GM23248 (cell line): ENCODE measurements around the gene NR2F1. TPM values are rescaled to one million over a fixed set of nuclear protein-coding genes. Genes with fewer than 3 reads are reported as not detected.

Experiments
- DNase-seq: peaks from one replicate; pipeline ENCODE4 v3.0.0-alpha.2; 2015
- H2AFZ ChIP-seq: fragments of 200-600 bp; sonication (generic); 2 replicates; pipeline ENCODE4 v1.6.1; 2016; ENCODE audit warnings: antibody characterized with exemption
- H3F3A ChIP-seq: fragments of 200-600 bp; sonication (generic); 2 replicates; pipeline ENCODE4 v1.6.1; 2016; ENCODE audit warnings: mild to moderate bottlenecking, antibody characterized with exemption, mixed run types; ENCODE audit not compliant: insufficient read depth
- H3K27ac ChIP-seq: fragments of 200-600 bp; sonication (generic); 2 replicates; pipeline ENCODE4 v1.5.1; 2016; ENCODE audit warnings: mild to moderate bottlenecking
- H3K27me3 ChIP-seq: fragments of 200-600 bp; sonication (generic); replicated peaks from 2 replicates; pipeline ENCODE4 v1.6.1; 2016; ENCODE audit warnings: mild to moderate bottlenecking; ENCODE audit not compliant: insufficient read depth
- H3K36me3 ChIP-seq: fragments of 200-600 bp; sonication (generic); 2 replicates; pipeline ENCODE4 v1.6.1; 2016; ENCODE audit warnings: low read depth, mild to moderate bottlenecking
- H3K4me1 ChIP-seq: fragments of 200-600 bp; sonication (generic); 2 replicates; pipeline ENCODE4 v1.6.1; 2016; ENCODE audit warnings: mild to moderate bottlenecking; ENCODE audit not compliant: insufficient read depth
- H3K4me2 ChIP-seq: fragments of 200-600 bp; sonication (generic); one replicate; pipeline ENCODE4 v1.6.1; 2016; ENCODE audit warnings: mild to moderate bottlenecking; ENCODE audit not compliant: unreplicated experiment
- H3K4me3 ChIP-seq: fragments of 200-600 bp; sonication (generic); 2 replicates; pipeline ENCODE4 v1.5.1; 2016; ENCODE audit warnings: mild to moderate bottlenecking
- H3K79me2 ChIP-seq: fragments of 200-600 bp; sonication (generic); 2 replicates; pipeline ENCODE4 v1.6.1; 2016; ENCODE audit warnings: mild to moderate bottlenecking; ENCODE audit not compliant: insufficient read depth
- H3K9ac ChIP-seq: fragments of 200-600 bp; sonication (generic); 2 replicates; pipeline ENCODE4 v1.6.1; 2016; ENCODE audit warnings: mild to moderate bottlenecking
- H3K9me2 ChIP-seq: fragments of 200-600 bp; sonication (generic); 2 replicates; pipeline ENCODE4 v1.6.1; 2016; ENCODE audit warnings: mixed run types, mild to moderate bottlenecking, moderate library complexity; ENCODE audit not compliant: insufficient read depth
- H3K9me3 ChIP-seq: fragments of 200-600 bp; sonication (generic); one replicate; pipeline ENCODE4 v1.6.1; 2017; ENCODE audit warnings: low read depth
- H4K20me1 ChIP-seq: fragments of 200-600 bp; sonication (generic); 2 replicates; pipeline ENCODE4 v1.6.0; 2016; ENCODE audit not compliant: insufficient read depth
- EZH2 ChIP-seq: fragments of 200-600 bp; sonication (generic); IDR thresholded peaks from 2 replicates; pipeline ENCODE4 v1.6.1; 2018; ENCODE audit warnings: antibody characterized with exemption, mild to moderate bottlenecking; ENCODE audit not compliant: insufficient read depth, poor library complexity, severe bottlenecking
- EZH2phosphoT487 ChIP-seq: fragments of 200-600 bp; sonication (generic); IDR thresholded peaks from 2 replicates; pipeline ENCODE4 v1.6.1; 2018; ENCODE audit warnings: antibody characterized with exemption, moderate library complexity, mild to moderate bottlenecking, low read depth; ENCODE audit not compliant: insufficient read depth
- WGBS, 2 experiments: methylation state at CpG; one replicate each; pipeline ENCODE4 v1.1.6; 2015 to 2017; ENCODE audit warnings: low lambda C conversion rate in 2 of 2, low coverage in 1 of 2; ENCODE audit errors: missing lambda C conversion rate in 2 of 2; 5-methylcytosine and 5-hydroxymethylcytosine counted together
- in situ Hi-C: fragments of 300-500 bp; cut with MboI; formaldehyde crosslinking; loops from 2 replicates; pipeline ENCODE4 v1.15.0; 2020
- polyA plus RNA-seq: library from polyadenylated mRNA; unstranded; fragments of >200 nt; fragmentation: Nextera tagmentation; extraction: Ambion mirVana; gene quantifications from 2 replicates; pipeline ENCODE4 v1.2.1, GENCODE V29; 2016
- total RNA-seq: library from RNA; depleted of rRNA; stranded (reverse); fragments of >200 nt; shearing (Covaris generic); gene quantifications from 2 replicates; pipeline ENCODE4 v1.2.3, GENCODE V29; 2014

NR2F1 gene
- total and polyA plus RNA-seq, 2 experiments from 2014 or later: 5.6 to 14.3 TPM

DNA sequence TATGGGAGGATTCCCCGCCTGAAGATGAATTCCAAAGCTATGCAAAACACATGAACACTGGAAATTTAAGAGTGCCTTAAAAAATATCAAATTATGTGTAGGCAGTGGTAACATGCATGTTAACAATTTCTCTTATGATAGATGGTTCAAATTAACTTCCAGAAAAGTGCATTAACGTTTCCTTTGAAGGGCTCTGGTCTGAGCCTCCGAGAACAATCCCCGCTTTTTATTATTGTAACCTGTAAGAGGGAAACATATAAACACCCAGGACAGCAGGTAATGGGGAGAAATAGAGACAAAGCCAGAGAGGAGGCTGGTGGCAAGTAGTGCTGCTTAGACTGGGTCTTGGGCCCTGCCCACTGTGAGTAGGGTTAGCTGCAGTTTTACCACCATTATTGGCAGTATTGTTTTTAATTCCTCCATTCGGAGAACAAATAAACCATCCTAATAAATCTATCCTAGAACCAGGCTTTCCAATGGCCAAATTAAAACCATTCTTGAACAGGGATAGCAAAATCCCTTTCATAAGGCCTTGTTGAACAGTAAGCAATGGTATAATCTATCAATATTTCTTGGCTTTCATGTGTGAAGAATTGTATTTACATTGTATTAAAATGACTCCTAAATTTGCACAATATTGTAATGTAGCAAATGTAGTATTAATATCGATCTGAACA, 6.3 kb downstream of the NR2F1 start:
- Histone ChIP-seq H3K27ac (no peak overlapping the region), H3K9me2 (no peaks in the 10 kb centered on the region), H3K4me2 (no peak overlapping the region), H3K9ac (no peak overlapping the region), H3K36me3 (peaks cover 7% of the 10 kb centered on the region), H3K79me2 (peaks cover 62% of the 10 kb centered on the region), H3K4me3 (no peak overlapping the region), H2AFZ (no peak overlapping the region), H3K27me3 (no peaks in the 10 kb centered on the region), H3K4me1 (peaks cover 18% of the 10 kb centered on the region; the same call in 1 of the 2 replicates), H3K9me3 (no peaks in the 10 kb centered on the region), H4K20me1 (no peaks in the 10 kb centered on the region), H3F3A (no peaks in the 10 kb centered on the region)
- WGBS, 2 experiments: 94% methylated on average over 6 of the region's 6 CpGs
- in situ Hi-C loops: loop anchor here (10.0 to 25.0 kb wide), 2 partner anchors 326 to 1277 kb away; no protein-coding TSS in a partner anchor
- TF ChIP-seq EZH2: no peak
- TF ChIP-seq EZH2phosphoT487: no peak
- no peak for DNase-seq

DNA sequence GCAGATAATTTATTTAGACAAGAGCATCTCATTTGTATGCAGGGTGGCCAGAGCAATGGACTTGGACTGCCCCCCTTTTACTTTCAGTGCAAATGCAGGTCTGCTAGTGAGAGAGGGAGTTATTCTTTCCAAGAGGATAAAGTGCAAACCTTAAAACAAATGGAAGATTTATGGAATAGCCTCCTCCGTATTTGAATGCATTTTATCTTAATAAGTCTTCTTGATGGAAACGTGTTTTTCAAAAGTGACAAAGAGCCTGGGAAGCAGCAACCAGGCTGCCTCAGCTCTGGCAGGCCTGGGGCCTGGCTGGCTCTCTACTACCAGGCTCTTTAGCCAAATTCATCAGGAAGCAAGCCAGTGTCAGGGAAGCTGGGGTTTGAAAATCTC, 6.8 kb downstream of the NR2F1 start:
- Histone ChIP-seq H3K4me3 (no peak overlapping the region), H3F3A (no peaks in the 10 kb centered on the region), H3K27ac (no peak overlapping the region), H2AFZ (no peak overlapping the region), H3K4me1 (peaks cover 18% of the 10 kb centered on the region; the same call in 1 of the 2 replicates), H3K27me3 (no peaks in the 10 kb centered on the region), H3K4me2 (no peak overlapping the region), H3K9ac (no peak overlapping the region), H3K9me3 (no peaks in the 10 kb centered on the region), H4K20me1 (no peaks in the 10 kb centered on the region), H3K9me2 (no peaks in the 10 kb centered on the region), H3K79me2 (peaks cover 62% of the 10 kb centered on the region), H3K36me3 (peaks cover 11% of the 10 kb centered on the region)
- in situ Hi-C loops: loop anchor here (10.0 to 25.0 kb wide), 2 partner anchors 325 to 1278 kb away; no protein-coding TSS in a partner anchor
- DNase-seq: no peak
- no peak for TF ChIP-seq EZH2phosphoT487
- no peak for TF ChIP-seq EZH2
- WGBS, 2 experiments: 74 to 80% methylated on average over 2 of the region's 2 CpGs

DNA sequence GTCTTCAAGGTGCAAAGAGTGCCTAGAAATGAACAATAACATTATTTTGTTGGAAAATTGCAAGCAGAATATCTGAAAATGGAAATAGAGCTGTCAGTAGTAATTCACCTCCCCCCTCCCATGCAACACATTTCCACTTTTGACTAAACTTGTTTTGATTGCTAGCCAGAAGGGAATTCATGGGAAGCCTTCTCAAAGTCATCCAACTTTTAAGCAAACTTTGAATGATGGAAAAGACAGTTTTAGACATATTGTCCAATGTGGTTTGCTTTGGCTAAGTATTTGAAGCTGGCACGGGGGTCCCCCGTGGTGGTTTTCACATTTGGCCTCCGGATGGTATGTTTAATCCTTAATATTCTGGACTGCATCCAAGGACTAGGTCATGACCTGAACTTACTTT, 7.5 kb downstream of the NR2F1 start:
- peaks cover 11% of the 10 kb centered on the region for H3K36me3 ChIP-seq
- 77 to 79% methylated on average over 3 of the region's 3 CpGs for WGBS, 2 experiments
- no peak for TF ChIP-seq EZH2phosphoT487
- in situ Hi-C loops: loop anchor here (25.0 kb wide), 1 partner anchor 1278 kb away; no protein-coding TSS in a partner anchor
- H2AFZ ChIP-seq: no peak overlapping the region
- no peaks in the 10 kb centered on the region for H3F3A ChIP-seq
- no peaks in the 10 kb centered on the region for H3K9me2 ChIP-seq
- H3K27ac ChIP-seq: no peak overlapping the region
- no peaks in the 10 kb centered on the region for H3K27me3 ChIP-seq
- no peak for DNase-seq
- H3K4me1 ChIP-seq: peaks cover 18% of the 10 kb centered on the region; the same call in 1 of the 2 replicates
- H3K9ac ChIP-seq: no peak overlapping the region
- peaks cover 58% of the 10 kb centered on the region for H3K79me2 ChIP-seq
- H3K4me3 ChIP-seq: no peak overlapping the region
- H4K20me1 ChIP-seq: no peaks in the 10 kb centered on the region
- H3K4me2 ChIP-seq: no peak overlapping the region
- H3K9me3 ChIP-seq: no peaks in the 10 kb centered on the region

DNA sequence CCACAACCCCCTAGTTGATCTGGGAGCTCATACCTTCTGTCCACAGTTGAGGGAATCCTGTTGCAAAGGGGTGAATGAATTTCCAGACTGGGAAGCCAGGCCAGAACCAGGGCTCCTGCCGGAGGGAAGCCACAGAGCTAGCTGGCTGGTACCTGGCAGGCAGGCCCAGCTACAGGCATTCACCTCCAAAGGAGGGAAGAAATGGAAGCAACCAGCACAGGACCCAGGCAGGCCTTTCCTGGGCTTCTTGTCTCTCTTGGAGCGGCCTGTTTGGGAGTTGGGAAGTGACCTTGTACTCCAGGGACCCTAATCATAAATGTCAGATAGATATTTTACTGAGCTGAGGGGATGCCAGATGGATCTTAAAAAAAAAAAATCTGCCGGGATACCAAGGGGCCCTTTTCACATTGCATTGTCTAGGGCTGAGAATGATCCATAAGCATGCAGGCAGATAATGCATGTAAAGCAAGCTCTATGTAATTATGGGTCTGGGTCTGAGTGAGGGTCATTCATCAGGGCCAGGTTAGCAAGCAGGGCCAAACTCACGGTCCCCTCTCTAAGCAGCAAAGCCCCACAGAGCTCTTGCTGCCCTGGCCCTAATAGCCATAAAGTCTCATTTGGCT, 8.4 kb downstream of the NR2F1 start:
- in situ Hi-C loops: loop anchor here (25.0 kb wide), 1 partner anchor 1279 kb away; no protein-coding TSS in a partner anchor
- no peak overlapping the region for H3K9ac ChIP-seq
- no peaks in the 10 kb centered on the region for H3K9me3 ChIP-seq
- H3K27me3 ChIP-seq: no peaks in the 10 kb centered on the region
- H3K4me3 ChIP-seq: no peak overlapping the region
- DNase-seq: no peak
- TF ChIP-seq EZH2phosphoT487 (no peak), EZH2 (no peak)
- H4K20me1 ChIP-seq: no peaks in the 10 kb centered on the region
- H3K36me3 ChIP-seq: peaks cover 11% of the 10 kb centered on the region
- peaks cover 12% of the 10 kb centered on the region; the same call in 1 of the 2 replicates for H3K4me1 ChIP-seq
- H2AFZ ChIP-seq: no peak overlapping the region
- no peaks in the 10 kb centered on the region for H3F3A ChIP-seq
- no peak overlapping the region for H3K27ac ChIP-seq
- H3K79me2 ChIP-seq: peaks cover 49% of the 10 kb centered on the region
- no peaks in the 10 kb centered on the region for H3K9me2 ChIP-seq
- 88 to 89% methylated on average over 4 of the region's 4 CpGs for WGBS, 2 experiments
- no peak overlapping the region for H3K4me2 ChIP-seq
